ENCODE measurements around the gene GRK6. TPM values are rescaled to one million over a fixed set of nuclear protein-coding genes. Genes with fewer than 3 reads are reported as not detected.
"Not testable (repeated sequence)": the region's sequence is repeated elsewhere in the genome, so short reads cannot be mapped to it uniquely, and the experiment has no call there.

The GRK6 gene
- total and polyA plus RNA-seq, 3 donors from 2014 or later, result 32.6 to 57.0 (median 51.8) TPM

- Histone ChIP-seq H3K9me3 (no peaks in the 10 kb centered on the region), H3K27me3 (no peaks in the 10 kb centered on the region), H3K4me1 (peaks cover 16% of the 10 kb centered on the region), H3K4me3 (no peak overlapping the region), H3K27ac (no peak overlapping the region), H3K36me3 (ENCODE audit: low read depth, missing control alignments) (no peaks in the 10 kb centered on the region)
- DNase-seq, result no peak
- TF ChIP-seq CTCF (IDR thresholded peaks at IDR 0.05) (no peak), POLR2A (IDR thresholded peaks at IDR 0.05) (no peak)
- intact Hi-C loops (cut with DNase I; ENCODE audit: low total_unique reads), result no loop called here
- WGBS, 2 donors, result 71 to 74% methylated on average over 22 of the region's 22 CpGs
Measured at GRCh38 chr5:177483994-177484901, 57.8 kb downstream of the GRK6 start.

- Histone ChIP-seq H3K36me3 (ENCODE audit: low read depth, missing control alignments) (no peaks in the 10 kb centered on the region), H3K27me3 (no peaks in the 10 kb centered on the region), H3K27ac (no peak overlapping the region), H3K9me3 (no peaks in the 10 kb centered on the region), H3K4me1 (peaks cover 8% of the 10 kb centered on the region), H3K4me3 (no peak overlapping the region)
- no peak for DNase-seq
- intact Hi-C loops (cut with DNase I; ENCODE audit: low total_unique reads), result no loop called here
- 49 to 59% methylated on average over 12 to 13 of the region's 13 CpGs for WGBS, 2 donors
- no peak for TF ChIP-seq POLR2A (IDR thresholded peaks at IDR 0.05)
- no peak for TF ChIP-seq CTCF (IDR thresholded peaks at IDR 0.05)
Measured at GRCh38 chr5:177484902-177485549, 58.5 kb downstream of the GRK6 start.

GRCh38 chr5:177485753-177486152 lies 59.3 kb downstream of the GRK6 start:
- H3K9me3 ChIP-seq; H3K36me3 ChIP-seq (ENCODE audit: low read depth, missing control alignments); H3K27me3 ChIP-seq; H3K27ac ChIP-seq; intact Hi-C loops (cut with DNase I; ENCODE audit: low total_unique reads); H3K4me3 ChIP-seq; H3K4me1 ChIP-seq; DNase-seq: not testable (repeated sequence)
- WGBS, 2 donors, result 90 to 96% methylated on average over 3 of the region's 3 CpGs

- Histone ChIP-seq H3K4me3 (no peak overlapping the region), H3K27me3 (no peaks in the 10 kb centered on the region), H3K36me3 (ENCODE audit: low read depth, missing control alignments) (no peaks in the 10 kb centered on the region), H3K4me1 (peaks cover 7% of the 10 kb centered on the region), H3K9me3 (no peaks in the 10 kb centered on the region), H3K27ac (no peak overlapping the region)
- no peak for TF ChIP-seq POLR2A (IDR thresholded peaks at IDR 0.05)
- TF ChIP-seq CTCF (IDR thresholded peaks at IDR 0.05), result no peak
- intact Hi-C loops (cut with DNase I; ENCODE audit: low total_unique reads), result no loop called here
- DNase-seq, result no peak
- WGBS, 2 donors, result 97 to 98% methylated on average over 3 of the region's 3 CpGs
Measured at GRCh38 chr5:177486256-177486655, 59.8 kb downstream of the GRK6 start.

- TF ChIP-seq POLR2A (IDR thresholded peaks at IDR 0.05), result no peak
- no peak for TF ChIP-seq CTCF (IDR thresholded peaks at IDR 0.05)
- WGBS, 2 donors, result 90% methylated on average over 7 to 8 of the region's 8 CpGs
- Histone ChIP-seq H3K4me1 (peaks cover 7% of the 10 kb centered on the region), H3K36me3 (ENCODE audit: low read depth, missing control alignments) (no peaks in the 10 kb centered on the region), H3K27ac (no peak overlapping the region), H3K4me3 (no peak overlapping the region), H3K27me3 (no peaks in the 10 kb centered on the region), H3K9me3 (no peaks in the 10 kb centered on the region)
- intact Hi-C loops (cut with DNase I; ENCODE audit: low total_unique reads), result no loop called here
- no peak for DNase-seq
Measured at GRCh38 chr5:177487144-177487543, 60.7 kb downstream of the GRK6 start.
